Esophagus muscularis mucosa (tissue), 4 donors: ENCODE results near the gene CANX. TPM values are rescaled to one million over a fixed set of nuclear protein-coding genes. Genes with fewer than 3 reads are reported as not detected.

ENCODE experiments used
- DNase-seq: peaks from one replicate; pipeline ENCODE4 v3.0.0-alpha.2; 2017; ENCODE audit errors: extremely low spot score
- H3K27ac ChIP-seq, 4 donors: fragments of 200-600 bp; sonication (generic); replicated peaks in 1 of 4; 1 replicate in 3 of 4; 2 replicates in 1 of 4; pipeline ENCODE4 v1.5.1; 2016 to 2019; ENCODE audit warnings: mild to moderate bottlenecking in 1 of 4
- H3K27me3 ChIP-seq, 4 donors: fragments of 200-600 bp; sonication (generic); one replicate each; pipeline versions ENCODE4 v1.5.1 to v1.6.0; 2016 to 2019
- H3K36me3 ChIP-seq, 4 donors: fragments of 200-600 bp; sonication (generic); one replicate each; pipeline ENCODE4 v1.5.1; 2016 to 2019
- H3K4me1 ChIP-seq, 4 donors: fragments of 200-600 bp; sonication (generic); one replicate each; pipeline ENCODE4 v1.5.1; 2016 to 2019
- H3K4me3 ChIP-seq, 4 donors: fragments of 200-600 bp; sonication (generic); 1 replicate in 2 of 4; 2 replicates in 2 of 4; pipeline ENCODE4 v1.5.1; 2016 to 2019; ENCODE audit warnings: mild to moderate bottlenecking in 4 of 4, moderate library complexity in 1 of 4
- H3K9me3 ChIP-seq, 4 donors: fragments of 200-600 bp; sonication (generic); 1 replicate in 3 of 4; 2 replicates in 1 of 4; pipeline ENCODE4 v1.5.1; 2016 to 2019
- EP300 ChIP-seq: sonication (generic); formaldehyde crosslinking; IDR thresholded peaks from one replicate; pipeline ENCODE4 v1.6.1; 2017; ENCODE audit warnings: antibody characterized with exemption
- POLR2A ChIP-seq: fragments of 450-650 bp; IDR thresholded peaks from one replicate; pipeline ENCODE4 v1.6.1; 2017; ENCODE audit warnings: antibody characterized with exemption, moderate library complexity, mild to moderate bottlenecking, low read depth
- POLR2AphosphoS5 ChIP-seq, 2 donors: sonication (generic); formaldehyde crosslinking; IDR thresholded peaks; one replicate each; pipeline ENCODE4 v1.6.1; 2017; ENCODE audit warnings: antibody characterized with exemption in 2 of 2
- WGBS: methylation state at CpG from one replicate; pipeline ENCODE4 v1.1.5; 2018; 5-methylcytosine and 5-hydroxymethylcytosine counted together
- intact Hi-C: fragments of 100-400 bp; cut with DNase I; formaldehyde crosslinking; loops from one replicate; pipeline ENCODE4 v1.15.1; 2023
- total RNA-seq, 4 donors: library from RNA; depleted of rRNA; stranded (reverse); fragments of >200 nt; gene quantifications; one replicate each; pipeline versions ENCODE4 v1.1.0 to v1.2.1, GENCODE V29; 2016
- TF ChIP-seq, protein P1 (sequence below), 3 experiments: fragments of 200-600 bp in 2 of 3; fragments of 450-650 bp in 1 of 3; sonication (generic) in 2 of 3; IDR thresholded peaks; one replicate each; pipeline ENCODE4 v1.5.1; 2017 to 2019; ENCODE audit warnings: antibody characterized with exemption in 3 of 3, mild to moderate bottlenecking in 2 of 3, moderate library complexity in 1 of 3

Gene CANX
- total RNA-seq, 4 donors from 2014 or later, result 230 to 403 (median 321) TPM

DNA sequence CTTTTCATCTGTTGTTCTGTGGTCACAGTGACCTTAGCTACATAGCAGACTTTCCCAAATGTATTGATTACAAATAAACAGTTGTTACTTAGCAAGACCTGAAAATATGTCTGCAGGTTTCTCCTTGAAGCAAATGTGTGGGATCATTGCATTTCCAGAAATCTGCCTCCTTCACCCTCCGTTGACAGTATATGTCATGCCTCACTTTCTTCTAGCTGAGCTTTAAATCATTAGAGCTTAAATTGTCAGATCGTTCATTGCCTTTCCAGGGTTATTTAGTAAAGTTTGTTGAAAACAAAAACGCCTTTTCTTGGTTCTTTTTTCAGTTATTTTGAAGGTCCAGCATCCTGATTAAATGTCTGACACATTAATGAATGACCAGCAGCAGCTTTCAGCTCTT, 31.6 kb downstream of the CANX start:
- no peak for TF ChIP-seq EP300
- TF ChIP-seq, protein P1, sequence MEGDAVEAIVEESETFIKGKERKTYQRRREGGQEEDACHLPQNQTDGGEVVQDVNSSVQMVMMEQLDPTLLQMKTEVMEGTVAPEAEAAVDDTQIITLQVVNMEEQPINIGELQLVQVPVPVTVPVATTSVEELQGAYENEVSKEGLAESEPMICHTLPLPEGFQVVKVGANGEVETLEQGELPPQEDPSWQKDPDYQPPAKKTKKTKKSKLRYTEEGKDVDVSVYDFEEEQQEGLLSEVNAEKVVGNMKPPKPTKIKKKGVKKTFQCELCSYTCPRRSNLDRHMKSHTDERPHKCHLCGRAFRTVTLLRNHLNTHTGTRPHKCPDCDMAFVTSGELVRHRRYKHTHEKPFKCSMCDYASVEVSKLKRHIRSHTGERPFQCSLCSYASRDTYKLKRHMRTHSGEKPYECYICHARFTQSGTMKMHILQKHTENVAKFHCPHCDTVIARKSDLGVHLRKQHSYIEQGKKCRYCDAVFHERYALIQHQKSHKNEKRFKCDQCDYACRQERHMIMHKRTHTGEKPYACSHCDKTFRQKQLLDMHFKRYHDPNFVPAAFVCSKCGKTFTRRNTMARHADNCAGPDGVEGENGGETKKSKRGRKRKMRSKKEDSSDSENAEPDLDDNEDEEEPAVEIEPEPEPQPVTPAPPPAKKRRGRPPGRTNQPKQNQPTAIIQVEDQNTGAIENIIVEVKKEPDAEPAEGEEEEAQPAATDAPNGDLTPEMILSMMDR (IDR thresholded peaks at IDR 0.05), result no peak
- TF ChIP-seq POLR2AphosphoS5 (IDR thresholded peaks at IDR 0.05), result no peak
- TF ChIP-seq POLR2A, result no peak
- Histone ChIP-seq H3K27ac (no peak overlapping the region), H3K4me3 (no peak overlapping the region), H3K36me3 (peaks cover 34 to 58% (median 52%) of the 10 kb centered on the region in 4 donors), H3K9me3 (no peaks in the 10 kb centered on the region), H3K27me3 (no peaks in the 10 kb centered on the region), H3K4me1 (peaks cover 18 to 30% (median 29%) of the 10 kb centered on the region in 4 donors)
- intact Hi-C loops, result loop anchor here (5.0 kb wide), 1 partner anchor 33 kb away; the partner anchor contains the start of gene CANX
- WGBS, result 78% methylated on average over 3 of the region's 3 CpGs
- no peak for DNase-seq

DNA sequence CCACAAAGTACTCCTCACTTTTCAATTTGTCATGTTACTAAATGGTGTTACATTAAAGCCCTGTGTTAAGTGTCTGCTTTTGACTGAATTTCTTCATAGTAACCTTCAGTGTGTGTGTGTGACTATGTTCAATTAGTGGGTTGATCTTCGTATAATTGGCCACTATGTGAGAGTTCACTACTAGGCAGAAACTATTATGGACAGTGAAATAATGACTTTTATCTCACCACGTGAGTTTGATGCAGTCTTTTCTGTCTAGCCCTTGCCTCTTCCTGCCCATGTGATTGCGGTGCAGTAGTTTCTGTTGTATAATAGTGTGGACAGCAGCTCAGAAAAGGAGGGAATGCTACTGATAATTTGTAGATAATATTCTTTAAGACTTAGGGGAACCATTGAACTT, 32.1 kb downstream of the CANX start:
- WGBS, result 69% methylated on average over 3 of the region's 3 CpGs
- intact Hi-C loops, result loop anchor here (5.0 kb wide), 1 partner anchor 34 kb away; the partner anchor contains the start of gene CANX
- Histone ChIP-seq H3K4me1 (peaks cover 23 to 35% (median 34%) of the 10 kb centered on the region in 4 donors), H3K27ac (peak overlapping the region in 2 of 4 donors; percentile 99 to 100), H3K4me3 (no peak overlapping the region), H3K9me3 (no peaks in the 10 kb centered on the region), H3K27me3 (no peaks in the 10 kb centered on the region), H3K36me3 (peaks cover 29 to 55% (median 47%) of the 10 kb centered on the region in 4 donors)
- DNase-seq, result no peak
- TF ChIP-seq POLR2AphosphoS5 (IDR thresholded peaks at IDR 0.05) (no peak), EP300 (no peak), POLR2A (no peak)
- TF ChIP-seq, protein P1 (IDR thresholded peaks at IDR 0.05), result no peak

DNA sequence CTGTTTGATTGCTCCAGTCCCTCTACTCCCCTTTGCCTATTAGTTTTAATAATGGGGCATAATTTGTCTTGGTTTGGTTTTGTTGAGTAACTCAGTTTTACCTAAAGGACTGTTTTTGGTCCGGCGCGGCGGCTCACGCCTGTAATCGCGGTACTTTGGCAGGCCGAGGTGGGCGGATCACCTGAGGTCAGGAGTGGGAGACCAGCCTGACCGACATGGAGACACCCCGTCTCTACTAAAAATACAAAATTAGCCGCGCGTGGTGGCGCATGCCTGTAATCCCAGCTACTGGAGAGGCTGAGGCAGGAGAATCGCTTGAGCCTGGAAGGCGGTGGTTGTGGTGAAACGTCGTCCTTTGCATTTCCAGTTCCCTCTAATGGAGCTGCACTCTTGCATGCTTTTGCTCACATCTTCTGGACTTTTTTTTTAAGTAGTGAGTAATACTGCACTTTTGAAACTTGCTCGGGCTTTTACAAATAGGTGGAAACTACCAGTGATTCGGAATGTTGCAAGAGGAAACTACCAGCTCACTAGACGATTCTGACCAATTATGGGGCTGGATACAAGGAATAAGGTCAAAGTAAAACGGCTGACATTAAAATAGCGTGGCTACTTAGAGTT, 33.1 kb downstream of the CANX start:
- Histone ChIP-seq H3K36me3 (peaks cover 25 to 44% (median 36%) of the 10 kb centered on the region in 4 donors), H3K27ac (peak overlapping the region; percentile 97 to 100 (median 98)), H3K4me1 (peaks cover 33 to 46% (median 45%) of the 10 kb centered on the region in 4 donors), H3K9me3 (no peaks in the 10 kb centered on the region), H3K4me3 (peak overlapping the region; percentile 91 to 100 (median 96)), H3K27me3 (no peaks in the 10 kb centered on the region)
- DNase-seq, result no peak
- intact Hi-C loops, result loop anchor here (5.0 kb wide), 1 partner anchor 35 kb away; the partner anchor contains the start of gene CANX
- TF ChIP-seq, protein P1 (IDR thresholded peaks at IDR 0.05), result no peak
- TF ChIP-seq POLR2A (no peak), POLR2AphosphoS5 (IDR thresholded peaks at IDR 0.05) (no peak), EP300 (no peak)
- 66% methylated on average over 20 of the region's 24 CpGs for WGBS

DNA sequence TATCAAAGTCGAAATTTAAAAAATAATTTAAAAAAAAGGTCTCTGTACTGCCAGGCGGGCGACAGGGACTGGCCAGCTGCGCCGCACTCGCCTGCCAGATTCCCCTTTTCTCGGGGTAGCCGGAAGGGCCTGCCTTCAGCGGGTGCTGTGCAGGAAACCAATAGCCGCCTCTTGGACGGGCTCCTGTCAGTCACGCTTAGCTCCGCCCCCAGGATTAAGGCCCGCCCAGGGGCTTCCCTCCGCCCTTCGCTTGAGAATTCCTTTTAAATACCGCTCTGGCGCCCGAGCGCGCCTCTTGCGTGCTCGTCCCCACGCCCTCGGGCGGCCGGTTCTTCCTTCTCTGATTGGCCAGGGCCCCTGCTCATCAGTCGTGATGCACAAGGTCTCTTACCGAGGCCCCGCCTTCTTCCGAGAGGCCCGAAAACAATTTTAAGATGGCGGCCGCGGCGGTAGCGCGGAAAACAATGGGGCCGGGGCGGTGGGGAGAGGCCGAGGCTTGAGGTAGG, 33.7 kb downstream of the CANX start, which contains the start of gene MAML1:
TSS of gene MAML1 (plus strand) at position 411 of the 506 bp plus-strand sequence. CDS start 291 bp downstream, outside the sequence.
- peak; percentile 100 for DNase-seq
- H3K4me1 ChIP-seq, result peaks cover 39 to 52% (median 50%) of the 10 kb centered on the region in 4 donors
- no peaks in the 10 kb centered on the region for H3K9me3 ChIP-seq
- TF ChIP-seq POLR2AphosphoS5 (IDR thresholded peaks at IDR 0.05), result peak; percentile 82 to 89
- TF ChIP-seq EP300, result no peak
- TF ChIP-seq, protein P1 (IDR thresholded peaks at IDR 0.05), result no peak
- TF ChIP-seq POLR2A, result no peak
- H3K36me3 ChIP-seq, result peaks cover 20 to 41% (median 31%) of the 10 kb centered on the region in 4 donors
- H3K27ac ChIP-seq, result peak within 1 kb of the TSS; percentile 97 to 100 (median 98)
- under 1% methylated on average over 30 of the region's 41 CpGs for WGBS
- peak within 1 kb of the TSS; percentile 91 to 100 (median 96) for H3K4me3 ChIP-seq
- intact Hi-C loops, result loop anchor here (5.0 kb wide), 1 partner anchor 35 kb away; the partner anchor contains the start of gene CANX
- H3K27me3 ChIP-seq, result no peaks in the 10 kb centered on the region
